Neural progenitor cell (in vitro differentiated cells): ENCODE results near the gene RNF144A. TPM values are rescaled to one million over a fixed set of nuclear protein-coding genes. Genes with fewer than 3 reads are reported as not detected.

Experiments used
- DNase-seq: peaks from one replicate; pipeline ENCODE4 v3.0.0-alpha.2; 2016; ENCODE audit warnings: low spot score
- H2AFZ ChIP-seq: fragments of 200-600 bp; sonication (generic); replicated peaks from 2 replicates; pipeline ENCODE4 v1.6.1; 2016; ENCODE audit warnings: antibody characterized with exemption
- H3F3A ChIP-seq: fragments of 200-600 bp; sonication (generic); 2 replicates; pipeline ENCODE4 v1.6.1; 2016; ENCODE audit warnings: antibody characterized with exemption, low read depth
- H3K27ac ChIP-seq: fragments of 200-600 bp; sonication (generic); 2 replicates; pipeline ENCODE4 v1.5.1; 2016; ENCODE audit warnings: mild to moderate bottlenecking
- H3K27me3 ChIP-seq: fragments of 200-600 bp; sonication (generic); 2 replicates; pipeline ENCODE4 v1.6.1; 2016; ENCODE audit warnings: mild to moderate bottlenecking, moderate library complexity
- H3K36me3 ChIP-seq: fragments of 200-600 bp; sonication (generic); 2 replicates; pipeline ENCODE4 v1.5.1; 2016
- H3K4me1 ChIP-seq: fragments of 200-600 bp; sonication (generic); 2 replicates; pipeline ENCODE4 v1.6.1; 2016; ENCODE audit warnings: mixed run types
- H3K4me2 ChIP-seq: fragments of 200-600 bp; sonication (generic); 2 replicates; pipeline ENCODE4 v1.6.1; 2016
- H3K4me3 ChIP-seq: fragments of 200-600 bp; sonication (generic); 2 replicates; pipeline ENCODE4 v1.5.1; 2016
- H3K79me2 ChIP-seq: fragments of 200-600 bp; sonication (generic); 2 replicates; pipeline ENCODE4 v1.6.1; 2016; ENCODE audit warnings: low read depth
- H3K9ac ChIP-seq: fragments of 200-600 bp; sonication (generic); 2 replicates; pipeline ENCODE4 v1.6.1; 2016
- H3K9me3 ChIP-seq: fragments of 200-600 bp; sonication (generic); 2 replicates; pipeline ENCODE4 v1.5.1; 2016; ENCODE audit warnings: low read depth
- H4K20me1 ChIP-seq: fragments of 200-600 bp; sonication (generic); 2 replicates; pipeline ENCODE4 v1.6.1; 2016; ENCODE audit warnings: low read depth
- H3K27ac Mint-ChIP-seq: 3 replicates; pipeline ENCODE4 v1.8.0; 2021; ENCODE audit warnings: mixed read lengths
- H3K27me3 Mint-ChIP-seq: 2 replicates; pipeline ENCODE4 v1.8.0; 2022; ENCODE audit warnings: low read depth, mild to moderate bottlenecking, inconsistent platforms, moderate library complexity, mixed read lengths; ENCODE audit not compliant: insufficient read depth
- H3K36me3 Mint-ChIP-seq: 3 replicates; pipeline ENCODE4 v1.8.0; 2021; ENCODE audit warnings: mixed read lengths
- H3K4me1 Mint-ChIP-seq: 3 replicates; pipeline ENCODE4 v1.8.0; 2021; ENCODE audit warnings: mixed read lengths
- H3K4me3 Mint-ChIP-seq: 3 replicates; pipeline ENCODE4 v1.8.0; 2021; ENCODE audit warnings: mild to moderate bottlenecking, moderate library complexity, mixed read lengths
- H3K9me3 Mint-ChIP-seq: 3 replicates; pipeline ENCODE4 v1.8.0; 2020; ENCODE audit warnings: mixed read lengths
- EZH2 ChIP-seq: fragments of 200-600 bp; sonication (generic); IDR thresholded peaks from 2 replicates; pipeline ENCODE4 v1.6.1; 2017; ENCODE audit warnings: antibody characterized with exemption, mild to moderate bottlenecking, moderate library complexity
- EZH2phosphoT487 ChIP-seq: fragments of 200-600 bp; sonication (generic); IDR thresholded peaks from 2 replicates; pipeline ENCODE4 v1.6.1; 2017; ENCODE audit warnings: antibody characterized with exemption
- total RNA-seq: library from RNA; depleted of rRNA; stranded (reverse); fragments of >200 nt; gene quantifications from 2 replicates; pipeline ENCODE4 v1.2.3, GENCODE V29; 2015; ENCODE audit warnings: low replicate concordance
- TF ChIP-seq, protein P1 (sequence below): fragments of 200-600 bp; sonication (generic); IDR thresholded peaks from 2 replicates; pipeline ENCODE4 v1.5.1; 2017; ENCODE audit warnings: antibody characterized with exemption, mild to moderate bottlenecking

Gene RNF144A
- total RNA-seq, 1 donor from 2014 or later = 32.0 TPM

DNA sequence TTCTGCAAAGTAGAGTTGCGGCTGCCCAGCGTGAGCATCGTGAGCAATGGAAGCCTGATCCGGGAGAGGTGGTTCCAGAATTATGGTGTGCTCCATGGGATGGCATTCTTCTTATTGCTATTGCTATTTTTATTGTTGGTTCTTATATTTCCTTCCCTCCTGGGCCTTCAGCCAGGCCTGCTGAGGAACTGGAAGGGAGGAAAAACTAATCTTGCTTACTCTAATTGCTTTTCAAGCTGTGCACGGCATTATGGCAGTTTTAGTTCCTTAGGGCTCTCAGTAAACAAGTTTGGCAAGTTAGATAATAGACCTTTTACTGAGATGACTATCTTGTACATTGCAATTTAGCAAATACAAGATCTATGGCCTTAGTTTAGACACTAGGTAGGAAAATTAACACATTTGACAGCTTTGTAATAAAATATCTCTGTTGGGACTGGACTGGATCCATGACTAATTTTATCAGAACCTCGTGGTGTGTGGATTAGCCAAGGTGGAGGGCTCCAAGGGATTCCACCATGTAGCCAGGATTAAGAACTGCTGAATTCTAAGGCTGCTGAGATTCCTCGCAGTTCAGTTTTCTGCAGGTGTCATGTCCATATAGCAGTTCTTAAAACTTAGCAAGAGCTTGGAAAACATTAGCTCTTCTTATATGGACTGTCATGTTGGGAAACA, 33.6 kb upstream of the RNF144A start:
- no peak overlapping the region for H3K27ac ChIP-seq
- no peaks in the 10 kb centered on the region for H3F3A ChIP-seq
- H3K9ac ChIP-seq = no peak overlapping the region
- H4K20me1 ChIP-seq = no peaks in the 10 kb centered on the region
- no peaks in the 10 kb centered on the region for H3K4me1 ChIP-seq
- DNase-seq = no peak
- H3K36me3 ChIP-seq = no peaks in the 10 kb centered on the region
- H3K4me2 ChIP-seq = no peak overlapping the region
- Mint-ChIP-seq H3K27ac (no peak overlapping the region), H3K4me1 (no peaks in the 10 kb centered on the region), H3K27me3 (peaks cover 10% of the 10 kb centered on the region), H3K4me3 (no peak overlapping the region), H3K9me3 (peaks cover 9% of the 10 kb centered on the region), H3K36me3 (no peaks in the 10 kb centered on the region)
- H2AFZ ChIP-seq = no peak overlapping the region
- H3K9me3 ChIP-seq = no peaks in the 10 kb centered on the region
- no peak overlapping the region for H3K4me3 ChIP-seq
- TF ChIP-seq, protein P1, sequence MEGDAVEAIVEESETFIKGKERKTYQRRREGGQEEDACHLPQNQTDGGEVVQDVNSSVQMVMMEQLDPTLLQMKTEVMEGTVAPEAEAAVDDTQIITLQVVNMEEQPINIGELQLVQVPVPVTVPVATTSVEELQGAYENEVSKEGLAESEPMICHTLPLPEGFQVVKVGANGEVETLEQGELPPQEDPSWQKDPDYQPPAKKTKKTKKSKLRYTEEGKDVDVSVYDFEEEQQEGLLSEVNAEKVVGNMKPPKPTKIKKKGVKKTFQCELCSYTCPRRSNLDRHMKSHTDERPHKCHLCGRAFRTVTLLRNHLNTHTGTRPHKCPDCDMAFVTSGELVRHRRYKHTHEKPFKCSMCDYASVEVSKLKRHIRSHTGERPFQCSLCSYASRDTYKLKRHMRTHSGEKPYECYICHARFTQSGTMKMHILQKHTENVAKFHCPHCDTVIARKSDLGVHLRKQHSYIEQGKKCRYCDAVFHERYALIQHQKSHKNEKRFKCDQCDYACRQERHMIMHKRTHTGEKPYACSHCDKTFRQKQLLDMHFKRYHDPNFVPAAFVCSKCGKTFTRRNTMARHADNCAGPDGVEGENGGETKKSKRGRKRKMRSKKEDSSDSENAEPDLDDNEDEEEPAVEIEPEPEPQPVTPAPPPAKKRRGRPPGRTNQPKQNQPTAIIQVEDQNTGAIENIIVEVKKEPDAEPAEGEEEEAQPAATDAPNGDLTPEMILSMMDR = no peak
- no peak for TF ChIP-seq EZH2
- TF ChIP-seq EZH2phosphoT487 = no peak
- no peaks in the 10 kb centered on the region for H3K79me2 ChIP-seq
- H3K27me3 ChIP-seq = no peaks in the 10 kb centered on the region

DNA sequence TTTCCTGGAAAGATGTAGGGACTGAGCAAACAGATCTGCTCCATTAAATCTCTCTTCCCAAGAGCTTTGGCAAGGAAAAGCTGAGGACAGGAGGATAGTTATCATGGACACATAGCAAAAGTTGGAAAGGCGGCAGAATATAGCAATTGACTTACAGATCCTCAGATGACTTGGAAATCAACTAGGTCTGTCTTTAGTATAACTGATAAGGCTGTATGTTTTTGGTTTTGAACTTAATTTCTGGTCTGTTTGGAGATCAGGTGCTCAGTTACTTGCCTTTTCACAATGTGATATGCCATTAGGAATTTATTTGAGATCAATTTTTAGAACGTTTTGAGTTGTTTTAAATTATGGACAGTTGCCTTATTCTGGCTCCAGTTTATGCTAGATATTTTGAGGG, 31.7 kb upstream of the RNF144A start:
- Mint-ChIP-seq H3K36me3 (no peaks in the 10 kb centered on the region), H3K27ac (no peak overlapping the region), H3K4me3 (no peak overlapping the region), H3K27me3 (peaks cover 12% of the 10 kb centered on the region), H3K4me1 (no peaks in the 10 kb centered on the region), H3K9me3 (peaks cover under 1% of the 10 kb centered on the region)
- no peak overlapping the region for H3K4me2 ChIP-seq
- H3K27me3 ChIP-seq = no peaks in the 10 kb centered on the region
- H3K27ac ChIP-seq = no peak overlapping the region
- H3K9ac ChIP-seq = no peak overlapping the region
- no peaks in the 10 kb centered on the region for H3K36me3 ChIP-seq
- H3K4me1 ChIP-seq = no peaks in the 10 kb centered on the region
- H3K9me3 ChIP-seq = no peaks in the 10 kb centered on the region
- no peaks in the 10 kb centered on the region for H3K79me2 ChIP-seq
- no peak overlapping the region for H2AFZ ChIP-seq
- TF ChIP-seq EZH2phosphoT487 (no peak), EZH2 (no peak)
- TF ChIP-seq, protein P1 = no peak
- DNase-seq = no peak
- no peaks in the 10 kb centered on the region for H4K20me1 ChIP-seq
- no peaks in the 10 kb centered on the region for H3F3A ChIP-seq
- no peak overlapping the region for H3K4me3 ChIP-seq

DNA sequence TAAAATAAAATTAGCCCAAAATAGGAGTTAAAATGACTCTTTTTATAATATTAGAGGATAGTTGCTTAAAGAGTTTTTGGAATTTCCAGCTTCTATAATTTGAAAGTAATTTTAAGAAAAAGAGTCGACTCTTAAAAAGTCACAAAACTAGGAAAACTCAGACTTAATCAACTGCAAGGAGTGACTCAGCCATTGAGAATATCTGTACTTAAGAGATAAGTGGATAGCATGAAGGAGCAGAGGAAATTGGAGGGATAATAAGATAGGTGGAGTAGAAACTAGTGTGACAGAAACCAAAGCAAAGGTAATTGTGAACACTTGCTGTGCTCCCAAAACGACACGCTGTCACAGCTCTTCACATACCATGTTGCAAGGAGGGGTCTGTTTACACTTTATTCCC, 31.2 kb upstream of the RNF144A start:
- Mint-ChIP-seq H3K27ac (no peak overlapping the region), H3K27me3 (peaks cover 12% of the 10 kb centered on the region), H3K4me3 (no peak overlapping the region), H3K4me1 (no peaks in the 10 kb centered on the region), H3K36me3 (no peaks in the 10 kb centered on the region), H3K9me3 (no peaks in the 10 kb centered on the region)
- Histone ChIP-seq H3F3A (no peaks in the 10 kb centered on the region), H3K4me2 (no peak overlapping the region), H4K20me1 (no peaks in the 10 kb centered on the region), H3K27ac (no peak overlapping the region), H3K36me3 (no peaks in the 10 kb centered on the region), H3K4me1 (no peaks in the 10 kb centered on the region), H3K4me3 (no peak overlapping the region), H3K79me2 (no peaks in the 10 kb centered on the region), H3K9ac (no peak overlapping the region), H3K27me3 (no peaks in the 10 kb centered on the region), H2AFZ (no peak overlapping the region), H3K9me3 (no peaks in the 10 kb centered on the region)
- TF ChIP-seq EZH2 (no peak), EZH2phosphoT487 (no peak)
- TF ChIP-seq, protein P1 = no peak
- no peak for DNase-seq
